Gastrocnemius medialis (tissue), 4 donors: Measurements from ENCODE around the gene HOXA3. TPM values are rescaled to one million over a fixed set of nuclear protein-coding genes. Genes with fewer than 3 reads are reported as not detected.

Source experiments
- ATAC-seq, 2 donors: fragments of 150-250 bp; one replicate each; pipeline ENCODE4 v1.9.1; 2016
- DNase-seq, 2 donors: peaks; one replicate each; pipeline ENCODE4 v3.0.0-alpha.2; 2019
- H3K27ac ChIP-seq, 4 donors: fragments of 200-600 bp; sonication (generic); 1 replicate in 1 of 4; 2 replicates in 3 of 4; pipeline ENCODE4 v1.5.1; 2016 to 2018; ENCODE audit warnings: mild to moderate bottlenecking in 2 of 4, moderate library complexity in 1 of 4
- H3K27me3 ChIP-seq, 3 donors: fragments of 200-600 bp; sonication (generic) in 2 of 3; 1 replicate in 1 of 3; 2 replicates in 2 of 3; pipeline versions ENCODE4 v1.5.1 to v1.6.0; 2016 to 2019; ENCODE audit warnings: mild to moderate bottlenecking in 1 of 3, moderate library complexity in 1 of 3
- H3K36me3 ChIP-seq, 2 donors: fragments of 200-600 bp; sonication (generic) in 1 of 2; one replicate each; pipeline ENCODE4 v1.5.1; 2017 to 2018
- H3K4me1 ChIP-seq, 2 donors: fragments of 200-600 bp; sonication (generic) in 1 of 2; one replicate each; pipeline ENCODE4 v1.5.1; 2016 to 2017; ENCODE audit warnings: mild to moderate bottlenecking in 2 of 2
- H3K4me3 ChIP-seq, 4 donors: fragments of 200-600 bp; sonication (generic) in 3 of 4; 1 replicate in 1 of 4; 2 replicates in 3 of 4; pipeline ENCODE4 v1.5.1; 2016 to 2019; ENCODE audit warnings: mild to moderate bottlenecking in 2 of 4
- H3K9me3 ChIP-seq, 3 donors: fragments of 200-600 bp; sonication (generic) in 2 of 3; 1 replicate in 1 of 3; 2 replicates in 2 of 3; pipeline ENCODE4 v1.5.1; 2016 to 2019
- CTCF ChIP-seq, 5 experiments: fragments of 450-650 bp in 3 of 5; fragments of 200-600 bp in 2 of 5; sonication (generic) in 2 of 5; IDR thresholded peaks in 4 of 5; conservative IDR thresholded peaks in 1 of 5; 1 replicate in 4 of 5; 2 replicates in 1 of 5; pipeline ENCODE4 v1.5.1; 2016 to 2019; ENCODE audit warnings: antibody characterized with exemption in 5 of 5, mild to moderate bottlenecking in 3 of 5, moderate library complexity in 3 of 5
- POLR2A ChIP-seq, 2 donors: fragments of 450-650 bp; IDR thresholded peaks; one replicate each; pipeline ENCODE4 v1.6.1; 2017; ENCODE audit warnings: antibody characterized with exemption in 2 of 2, mild to moderate bottlenecking in 2 of 2, moderate library complexity in 2 of 2
- in situ Hi-C, 4 donors: fragments of 200-750 bp; cut with MboI; loops; one replicate each; pipeline versions ENCODE4 v1.15.0 to v1.8.0; 2017; ENCODE audit warnings: low sequenced_read_pairs in 4 of 4
- intact Hi-C: fragments of 100-400 bp; cut with DNase I; formaldehyde crosslinking; loops from one replicate; pipeline ENCODE4 v1.15.1; 2023; ENCODE audit warnings: low total_unique reads
- total RNA-seq, 4 donors: library from RNA; depleted of rRNA; stranded (reverse); fragments of >200 nt; gene quantifications; one replicate each; pipeline versions ENCODE4 v1.1.0 to v1.2.3, GENCODE V29; 2016

HOXA3 gene
- total RNA-seq, 4 donors from 2014 or later, result 0.53 to 6.2 (median 3.0) TPM

GRCh38 chr7:27139334-27140125, 12.9 kb downstream of the HOXA3 start:
- in situ Hi-C loops (loop anchor here in 2 of 4 donors (5.0 to 10.0 kb wide), 3 partner anchors 285 to 775 kb away; no protein-coding TSS in a partner anchor), intact Hi-C loops (no loop called here)
- H3K27ac ChIP-seq, result peak overlapping the region in 3 of 4 donors; percentile 25 to 95 (median 32)
- no peak for ATAC-seq
- H3K4me3 ChIP-seq, result no peak overlapping the region
- DNase-seq, result no peak
- no peak for TF ChIP-seq CTCF (IDR thresholded peaks at IDR 0.05 in 4 of 5, conservative IDR thresholded peaks at IDR 0.05 in 1 of 5)
- no peak for TF ChIP-seq POLR2A (IDR thresholded peaks at IDR 0.05)
- H3K9me3 ChIP-seq, result no peaks in the 10 kb centered on the region
- H3K4me1 ChIP-seq, result peaks cover 28 to 30% of the 10 kb centered on the region in 2 donors
- peaks cover 0 to 7% of the 10 kb centered on the region in 2 donors for H3K36me3 ChIP-seq
- no peaks in the 10 kb centered on the region for H3K27me3 ChIP-seq

- in situ Hi-C loops, result no loop called here
- ATAC-seq (no peak), DNase-seq (no peak)
- Histone ChIP-seq H3K4me3 (no peak overlapping the region), H3K9me3 (no peaks in the 10 kb centered on the region), H3K27me3 (no peaks in the 10 kb centered on the region), H3K36me3 (peaks cover 0 to 2% of the 10 kb centered on the region in 2 donors), H3K4me1 (peaks cover 34% of the 10 kb centered on the region in 2 donors), H3K27ac (peak overlapping the region in 3 of 4 donors; percentile 25 to 95 (median 32))
- intact Hi-C loops, result no loop called here
- TF ChIP-seq CTCF (IDR thresholded peaks at IDR 0.05 in 4 of 5, conservative IDR thresholded peaks at IDR 0.05 in 1 of 5), result no peak
- TF ChIP-seq POLR2A (IDR thresholded peaks at IDR 0.05), result no peak
Observed at GRCh38 chr7:27138985-27139333, 13.4 kb downstream of the HOXA3 start.

- Histone ChIP-seq H3K4me1 (peaks cover 39% of the 10 kb centered on the region in 2 donors), H3K9me3 (no peaks in the 10 kb centered on the region), H3K4me3 (no peak overlapping the region), H3K27me3 (no peaks in the 10 kb centered on the region), H3K36me3 (no peaks in the 10 kb centered on the region), H3K27ac (peak overlapping the region in 3 of 4 donors; percentile 25 to 95 (median 32))
- DNase-seq, result no peak
- ATAC-seq, result no peak
- in situ Hi-C loops, result no loop called here
- no peak for TF ChIP-seq CTCF (IDR thresholded peaks at IDR 0.05 in 4 of 5, conservative IDR thresholded peaks at IDR 0.05 in 1 of 5)
- no peak for TF ChIP-seq POLR2A (IDR thresholded peaks at IDR 0.05)
- intact Hi-C loops, result no loop called here
Observed at GRCh38 chr7:27138472-27138871, 13.9 kb downstream of the HOXA3 start.

GRCh38 chr7:27137640-27138315, 14.6 kb downstream of the HOXA3 start:
- no peak overlapping the region for H3K4me3 ChIP-seq
- intact Hi-C loops (no loop called here), in situ Hi-C loops (no loop called here)
- no peaks in the 10 kb centered on the region for H3K27me3 ChIP-seq
- no peaks in the 10 kb centered on the region for H3K9me3 ChIP-seq
- TF ChIP-seq CTCF (IDR thresholded peaks at IDR 0.05 in 4 of 5, conservative IDR thresholded peaks at IDR 0.05 in 1 of 5), result no peak
- no peak for TF ChIP-seq POLR2A (IDR thresholded peaks at IDR 0.05)
- ATAC-seq (no peak), DNase-seq (no peak)
- H3K27ac ChIP-seq, result peak overlapping the region; percentile 9 to 95 (median 42)
- H3K36me3 ChIP-seq, result no peaks in the 10 kb centered on the region
- peaks cover 41% of the 10 kb centered on the region in 2 donors for H3K4me1 ChIP-seq
